CD4-positive, alpha-beta T cell treated with Interleukin-21 for 1 hour (primary cell): Measurements from ENCODE around the gene NOA1.
"Not testable (repeated sequence)": the region's sequence is repeated elsewhere in the genome, so short reads cannot be mapped to it uniquely, and the experiment has no call there.

Experiments used
- DNase-seq: peaks from one replicate; pipeline ENCODE4 v3.0.0-alpha.2; 2020

The NOA1 gene

DNA sequence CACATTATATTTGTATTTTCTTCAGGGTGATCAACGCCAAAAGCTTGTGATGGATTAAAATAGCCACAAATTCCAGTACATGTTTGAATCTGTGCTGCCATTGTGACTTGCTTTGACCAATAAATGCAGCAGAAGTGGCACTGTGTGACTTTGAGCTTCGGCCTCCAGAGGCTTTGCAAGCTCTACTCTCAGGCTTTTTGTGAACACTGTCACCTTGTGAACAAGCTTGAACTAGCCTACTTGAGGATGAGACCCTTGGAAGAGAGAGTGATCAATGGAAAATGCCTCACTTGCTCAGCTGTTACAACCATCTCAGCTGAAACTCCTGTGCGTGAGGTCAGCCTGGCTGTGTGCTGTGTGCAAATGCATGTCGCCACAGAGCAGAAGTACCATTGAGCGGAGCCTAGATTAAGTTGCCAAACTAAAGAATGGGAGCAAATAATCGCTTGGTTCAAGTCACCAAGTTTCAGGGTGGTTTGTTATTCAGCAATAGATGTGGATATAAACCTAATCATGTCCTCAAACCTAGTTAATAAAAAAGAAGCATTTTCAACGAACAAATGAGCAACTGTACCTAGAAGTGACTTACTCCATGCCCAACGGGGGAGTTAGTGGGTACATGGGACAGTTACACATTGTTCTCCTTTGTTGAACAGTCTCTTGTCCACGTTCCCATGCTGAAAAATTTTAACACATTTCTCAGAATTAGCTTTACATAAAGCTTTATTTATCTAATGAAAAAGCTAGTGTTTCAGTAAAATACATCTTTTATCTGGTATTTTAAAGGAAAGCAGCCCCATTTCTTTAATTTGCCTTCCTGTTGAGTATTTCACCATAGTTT, 23.5 kb downstream of the NOA1 start:
- DNase-seq: no peak

DNA sequence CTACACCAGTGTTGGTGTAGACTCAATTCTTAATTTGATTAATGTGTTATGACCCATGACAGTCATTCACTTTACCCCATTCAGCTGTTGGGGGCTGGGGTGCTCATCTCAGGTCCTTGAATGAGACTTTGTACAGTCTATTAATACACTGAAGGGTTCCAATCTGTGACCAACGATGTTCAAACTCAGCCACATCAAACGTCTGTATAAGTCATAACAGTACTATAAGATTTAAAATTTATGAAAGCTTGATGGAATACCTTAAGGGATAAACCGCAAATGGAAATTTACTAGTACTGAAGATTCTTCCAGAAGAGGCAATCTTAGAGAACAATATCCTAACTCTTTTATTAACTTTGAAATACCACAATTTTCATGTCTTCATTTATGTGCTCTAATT, 36.0 kb downstream of the NOA1 start:
- DNase-seq: no peak

GRCh38 chr4:56940971-56941370, 36.4 kb downstream of the NOA1 start:
- DNase-seq: no peak

DNA sequence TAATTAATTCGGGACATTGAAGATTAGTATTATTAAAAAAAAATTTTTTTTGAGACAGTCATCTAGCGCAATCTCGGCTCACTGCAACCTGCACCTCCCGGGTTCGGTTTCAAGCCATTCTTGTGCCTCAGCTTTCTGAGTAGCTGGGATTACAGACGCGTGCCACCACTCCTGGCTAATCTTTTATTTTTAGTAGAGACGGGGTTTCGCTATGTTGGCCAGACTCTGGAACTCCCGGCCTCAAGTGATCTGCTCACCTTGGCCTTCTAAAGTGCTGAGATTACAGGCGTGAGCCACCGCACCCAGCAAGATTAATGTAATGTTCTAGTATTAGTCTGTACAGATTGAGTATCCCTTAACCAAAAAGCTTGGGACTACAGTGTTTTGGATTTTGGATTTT, 37.0 kb downstream of the NOA1 start:
- no peak for DNase-seq

DNA sequence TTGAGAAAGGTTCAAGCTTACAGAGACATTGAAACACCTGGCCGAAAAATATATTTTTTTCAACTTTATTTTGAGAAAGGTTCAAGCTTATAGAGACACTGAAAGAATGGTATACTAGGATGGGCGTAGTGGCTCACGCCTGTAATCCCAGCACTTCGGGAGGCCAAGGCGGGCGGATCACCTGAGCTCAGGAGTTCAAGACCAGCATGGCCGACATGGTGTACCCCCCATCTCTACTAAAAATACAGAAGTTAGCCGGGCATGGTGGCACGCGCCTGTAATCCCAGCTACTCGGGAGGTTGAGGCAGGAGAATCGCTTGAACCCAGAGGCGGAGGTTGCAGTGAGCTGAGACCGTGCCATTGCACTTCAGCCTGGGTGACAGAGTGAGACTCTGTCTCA, 37.6 kb downstream of the NOA1 start:
- not testable (repeated sequence) for DNase-seq

GRCh38 chr4:56937262-56937661, 40.1 kb downstream of the NOA1 start:
- DNase-seq: no peak

- no peak for DNase-seq
Measured at GRCh38 chr4:56931924-56932323, 45.5 kb downstream of the NOA1 start.

DNA sequence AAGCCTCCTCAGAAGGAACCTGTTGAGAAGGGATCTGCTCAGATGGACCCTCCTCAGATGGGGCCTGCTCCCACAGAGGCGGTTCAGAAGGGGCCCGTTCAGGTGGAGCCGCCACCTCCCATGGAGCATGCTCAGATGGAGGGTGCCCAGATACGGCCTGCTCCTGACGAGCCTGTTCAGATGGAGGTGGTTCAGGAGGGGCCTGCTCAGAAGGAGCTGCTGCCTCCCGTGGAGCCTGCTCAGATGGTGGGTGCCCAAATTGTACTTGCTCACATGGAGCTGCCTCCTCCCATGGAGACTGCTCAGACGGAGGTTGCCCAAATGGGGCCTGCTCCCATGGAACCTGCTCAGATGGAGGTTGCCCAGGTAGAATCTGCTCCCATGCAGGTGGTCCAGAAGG, 46.8 kb downstream of the NOA1 start:
- DNase-seq: no peak

- DNase-seq: no peak
Measured at GRCh38 chr4:56927196-56927595, 50.2 kb downstream of the NOA1 start.

DNA sequence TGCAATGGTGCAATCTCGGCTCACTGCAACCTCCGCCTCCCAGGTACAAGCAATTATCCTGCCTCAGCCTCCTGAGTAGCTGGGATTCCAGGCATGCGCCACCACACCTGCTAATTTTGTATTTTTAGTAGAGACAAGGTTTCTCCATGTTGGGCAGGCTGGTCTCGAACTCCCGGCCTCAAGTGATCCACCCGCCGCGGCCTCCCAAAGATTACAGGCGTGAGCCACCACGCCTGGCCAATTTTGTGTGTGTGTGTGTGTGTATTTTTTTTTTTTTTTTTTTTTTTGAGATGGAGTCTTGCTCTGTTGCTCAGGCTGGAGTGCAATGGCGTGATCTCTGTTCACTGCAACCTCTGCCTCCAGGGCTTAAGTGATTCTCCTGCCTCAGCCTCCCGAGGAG, 62.4 kb downstream of the NOA1 start:
- not testable (repeated sequence) for DNase-seq

DNA sequence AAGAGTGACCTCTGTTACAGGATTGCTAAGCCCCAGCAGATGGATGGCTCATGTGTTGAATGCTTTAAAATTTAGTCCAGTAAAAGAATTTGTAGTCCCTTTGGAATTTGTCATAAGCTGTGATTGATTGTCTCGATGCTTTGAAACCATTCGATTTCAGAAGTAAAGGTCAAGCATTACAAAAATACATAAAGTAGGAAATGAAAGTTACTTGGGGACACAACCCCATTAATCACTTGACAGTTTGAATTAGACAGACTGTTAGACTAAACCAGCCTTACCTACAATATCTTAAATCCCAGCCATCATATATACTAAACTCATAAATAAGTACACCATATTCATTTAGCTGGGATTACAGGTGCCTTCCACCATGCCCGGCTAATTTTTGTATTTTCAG, 63.1 kb downstream of the NOA1 start:
- no peak for DNase-seq
